H1 (cell line): ENCODE data around the gene PRR5L. TPM values are rescaled to one million over a fixed set of nuclear protein-coding genes. Genes with fewer than 3 reads are reported as not detected.

Source experiments
- CBX5 ChIP-seq: fragments of 300-800, 300-1000 bp; sonication (generic); IDR thresholded peaks from 2 replicates; pipeline ENCODE4 v1.7.1; 2016; ENCODE audit warnings: antibody characterized with exemption, low read length, low read depth
- CBX8 ChIP-seq: fragments of 300-800, 300-1000 bp; sonication (generic); IDR thresholded peaks from 2 replicates; pipeline ENCODE4 v1.7.1; 2016; ENCODE audit warnings: low read depth, low read length, borderline replicate concordance
- EGR1 ChIP-seq: IDR thresholded peaks from 2 replicates; pipeline ENCODE4 v1.6.1; 2011; ENCODE audit warnings: low read depth, low read length, borderline replicate concordance
- GTF2F1 ChIP-seq: IDR thresholded peaks from 2 replicates; pipeline ENCODE4 v1.6.1; 2012; ENCODE audit warnings: low read depth, low read length, improper control_type of control experiment, borderline replicate concordance
- NRF1 ChIP-seq: IDR thresholded peaks from 2 replicates; pipeline ENCODE4 v1.6.1; 2011; ENCODE audit warnings: mild to moderate bottlenecking, low read depth, low read length, improper control_type of control experiment
- polyA plus RNA-seq, 7 experiments: library from polyadenylated mRNA; depleted of rRNA in 3 of 7; stranded (reverse) in 5 of 7; unstranded in 2 of 7; fragments of >200 nt in 5 of 7; fragments of 200-250 nt in 2 of 7; gene quantifications; 1 replicate in 5 of 7; 2 replicates in 1 of 7; 4 replicates in 1 of 7; pipeline versions ENCODE4 v1.2.1 to v1.2.3, GENCODE V29; 2011 to 2013; ENCODE audit warnings: missing spikeins in 2 of 7, mixed read lengths in 2 of 7
- total RNA-seq: library from RNA; stranded (reverse); fragmentation: NEBNext Ultra II Directional; extraction: Animal tissue kit (Norgen Biotek cat#: 25700); gene quantifications from 2 replicates; pipeline ENCODE4 v1.2.1, GENCODE V29; 2021
- TF ChIP-seq, protein P1 (sequence below): fragments of 300-600 bp; sonication (generic); IDR thresholded peaks from 2 replicates; pipeline ENCODE4 v1.7.1; 2012; ENCODE audit warnings: low read length, moderate library complexity, mild to moderate bottlenecking, inconsistent platforms; ENCODE audit not compliant: insufficient replicate concordance

PRR5L gene
- total and polyA plus RNA-seq, 2 of the 8 experiments (the other 6 are each of a cell fraction or from before 2014, with no cell fraction given): 6.6 to 10.1 TPM

DNA sequence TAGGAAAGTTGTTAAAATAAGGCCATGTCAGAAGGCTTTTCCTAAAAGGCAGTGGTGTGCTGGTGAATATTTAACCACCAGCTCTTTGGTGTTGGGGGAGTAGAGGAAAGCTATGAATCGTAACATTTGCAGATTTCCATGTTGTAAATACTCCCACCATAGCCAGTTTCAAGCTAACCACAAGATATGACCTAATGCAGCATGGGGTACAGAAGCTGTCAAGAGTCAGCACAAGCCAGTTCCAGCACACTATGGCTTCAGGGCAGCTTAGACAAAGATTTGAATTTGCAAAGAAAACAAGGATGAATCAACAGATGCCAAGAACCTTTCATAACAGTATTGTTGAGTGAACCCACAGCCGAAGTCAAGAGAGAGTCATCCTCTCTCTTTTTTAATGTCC is 46.8 kb upstream of the PRR5L start (continued):
- TF ChIP-seq, protein P1, sequence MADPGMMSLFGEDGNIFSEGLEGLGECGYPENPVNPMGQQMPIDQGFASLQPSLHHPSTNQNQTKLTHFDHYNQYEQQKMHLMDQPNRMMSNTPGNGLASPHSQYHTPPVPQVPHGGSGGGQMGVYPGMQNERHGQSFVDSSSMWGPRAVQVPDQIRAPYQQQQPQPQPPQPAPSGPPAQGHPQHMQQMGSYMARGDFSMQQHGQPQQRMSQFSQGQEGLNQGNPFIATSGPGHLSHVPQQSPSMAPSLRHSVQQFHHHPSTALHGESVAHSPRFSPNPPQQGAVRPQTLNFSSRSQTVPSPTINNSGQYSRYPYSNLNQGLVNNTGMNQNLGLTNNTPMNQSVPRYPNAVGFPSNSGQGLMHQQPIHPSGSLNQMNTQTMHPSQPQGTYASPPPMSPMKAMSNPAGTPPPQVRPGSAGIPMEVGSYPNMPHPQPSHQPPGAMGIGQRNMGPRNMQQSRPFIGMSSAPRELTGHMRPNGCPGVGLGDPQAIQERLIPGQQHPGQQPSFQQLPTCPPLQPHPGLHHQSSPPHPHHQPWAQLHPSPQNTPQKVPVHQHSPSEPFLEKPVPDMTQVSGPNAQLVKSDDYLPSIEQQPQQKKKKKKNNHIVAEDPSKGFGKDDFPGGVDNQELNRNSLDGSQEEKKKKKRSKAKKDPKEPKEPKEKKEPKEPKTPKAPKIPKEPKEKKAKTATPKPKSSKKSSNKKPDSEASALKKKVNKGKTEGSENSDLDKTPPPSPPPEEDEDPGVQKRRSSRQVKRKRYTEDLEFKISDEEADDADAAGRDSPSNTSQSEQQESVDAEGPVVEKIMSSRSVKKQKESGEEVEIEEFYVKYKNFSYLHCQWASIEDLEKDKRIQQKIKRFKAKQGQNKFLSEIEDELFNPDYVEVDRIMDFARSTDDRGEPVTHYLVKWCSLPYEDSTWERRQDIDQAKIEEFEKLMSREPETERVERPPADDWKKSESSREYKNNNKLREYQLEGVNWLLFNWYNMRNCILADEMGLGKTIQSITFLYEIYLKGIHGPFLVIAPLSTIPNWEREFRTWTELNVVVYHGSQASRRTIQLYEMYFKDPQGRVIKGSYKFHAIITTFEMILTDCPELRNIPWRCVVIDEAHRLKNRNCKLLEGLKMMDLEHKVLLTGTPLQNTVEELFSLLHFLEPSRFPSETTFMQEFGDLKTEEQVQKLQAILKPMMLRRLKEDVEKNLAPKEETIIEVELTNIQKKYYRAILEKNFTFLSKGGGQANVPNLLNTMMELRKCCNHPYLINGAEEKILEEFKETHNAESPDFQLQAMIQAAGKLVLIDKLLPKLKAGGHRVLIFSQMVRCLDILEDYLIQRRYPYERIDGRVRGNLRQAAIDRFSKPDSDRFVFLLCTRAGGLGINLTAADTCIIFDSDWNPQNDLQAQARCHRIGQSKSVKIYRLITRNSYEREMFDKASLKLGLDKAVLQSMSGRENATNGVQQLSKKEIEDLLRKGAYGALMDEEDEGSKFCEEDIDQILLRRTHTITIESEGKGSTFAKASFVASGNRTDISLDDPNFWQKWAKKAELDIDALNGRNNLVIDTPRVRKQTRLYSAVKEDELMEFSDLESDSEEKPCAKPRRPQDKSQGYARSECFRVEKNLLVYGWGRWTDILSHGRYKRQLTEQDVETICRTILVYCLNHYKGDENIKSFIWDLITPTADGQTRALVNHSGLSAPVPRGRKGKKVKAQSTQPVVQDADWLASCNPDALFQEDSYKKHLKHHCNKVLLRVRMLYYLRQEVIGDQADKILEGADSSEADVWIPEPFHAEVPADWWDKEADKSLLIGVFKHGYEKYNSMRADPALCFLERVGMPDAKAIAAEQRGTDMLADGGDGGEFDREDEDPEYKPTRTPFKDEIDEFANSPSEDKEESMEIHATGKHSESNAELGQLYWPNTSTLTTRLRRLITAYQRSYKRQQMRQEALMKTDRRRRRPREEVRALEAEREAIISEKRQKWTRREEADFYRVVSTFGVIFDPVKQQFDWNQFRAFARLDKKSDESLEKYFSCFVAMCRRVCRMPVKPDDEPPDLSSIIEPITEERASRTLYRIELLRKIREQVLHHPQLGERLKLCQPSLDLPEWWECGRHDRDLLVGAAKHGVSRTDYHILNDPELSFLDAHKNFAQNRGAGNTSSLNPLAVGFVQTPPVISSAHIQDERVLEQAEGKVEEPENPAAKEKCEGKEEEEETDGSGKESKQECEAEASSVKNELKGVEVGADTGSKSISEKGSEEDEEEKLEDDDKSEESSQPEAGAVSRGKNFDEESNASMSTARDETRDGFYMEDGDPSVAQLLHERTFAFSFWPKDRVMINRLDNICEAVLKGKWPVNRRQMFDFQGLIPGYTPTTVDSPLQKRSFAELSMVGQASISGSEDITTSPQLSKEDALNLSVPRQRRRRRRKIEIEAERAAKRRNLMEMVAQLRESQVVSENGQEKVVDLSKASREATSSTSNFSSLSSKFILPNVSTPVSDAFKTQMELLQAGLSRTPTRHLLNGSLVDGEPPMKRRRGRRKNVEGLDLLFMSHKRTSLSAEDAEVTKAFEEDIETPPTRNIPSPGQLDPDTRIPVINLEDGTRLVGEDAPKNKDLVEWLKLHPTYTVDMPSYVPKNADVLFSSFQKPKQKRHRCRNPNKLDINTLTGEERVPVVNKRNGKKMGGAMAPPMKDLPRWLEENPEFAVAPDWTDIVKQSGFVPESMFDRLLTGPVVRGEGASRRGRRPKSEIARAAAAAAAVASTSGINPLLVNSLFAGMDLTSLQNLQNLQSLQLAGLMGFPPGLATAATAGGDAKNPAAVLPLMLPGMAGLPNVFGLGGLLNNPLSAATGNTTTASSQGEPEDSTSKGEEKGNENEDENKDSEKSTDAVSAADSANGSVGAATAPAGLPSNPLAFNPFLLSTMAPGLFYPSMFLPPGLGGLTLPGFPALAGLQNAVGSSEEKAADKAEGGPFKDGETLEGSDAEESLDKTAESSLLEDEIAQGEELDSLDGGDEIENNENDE: no peak
- TF ChIP-seq CBX5: no peak
- no peak for TF ChIP-seq NRF1
- no peak for TF ChIP-seq CBX8
- no peak for TF ChIP-seq EGR1
- no peak for TF ChIP-seq GTF2F1
